GM19452 (cell line): ENCODE results near the gene AGAP1.

Source experiments
- ATAC-seq: cut with Tn5 transposase; IDR thresholded peaks from one replicate; pipeline ENCODE4 v1.9.1; 2021; ENCODE audit not compliant: unreplicated experiment

The AGAP1 gene

DNA sequence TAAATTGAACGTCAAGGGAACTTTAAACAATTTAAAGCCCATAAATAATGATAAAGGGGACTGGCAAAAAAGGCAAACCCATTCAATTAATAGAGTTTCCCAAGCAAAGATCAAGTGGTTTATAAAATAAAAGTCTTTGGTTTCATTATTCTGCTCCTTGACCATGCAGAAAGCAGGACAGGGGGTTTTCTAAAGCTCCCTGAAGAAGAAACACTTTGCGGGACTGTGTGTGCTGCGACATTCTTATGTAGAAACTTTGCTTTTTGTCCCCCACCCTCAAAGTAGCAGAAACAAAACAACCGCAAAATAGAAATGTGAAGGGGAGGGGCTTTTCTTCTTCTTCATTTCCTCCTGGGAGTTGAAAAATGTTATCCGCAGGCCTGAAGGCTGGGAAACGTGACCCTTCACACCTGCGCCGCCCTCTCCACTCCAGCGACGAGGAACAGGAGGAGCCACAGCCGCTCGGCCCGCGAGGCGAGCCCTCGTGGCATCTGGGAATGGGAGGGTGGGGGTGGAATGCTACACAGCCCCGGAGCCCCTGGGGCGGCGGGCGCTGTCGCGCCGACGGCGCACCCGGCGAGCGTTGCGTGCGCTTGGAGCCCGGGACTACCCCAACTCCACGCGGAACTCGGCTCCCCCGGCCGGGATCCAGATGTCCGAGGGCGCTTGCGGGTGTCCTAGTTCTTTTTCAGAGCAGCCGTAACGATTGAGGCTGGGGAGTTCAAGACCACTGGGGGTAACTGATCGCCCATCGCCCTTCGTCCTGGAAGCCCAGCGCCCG is 678.6 kb downstream of the AGAP1 start:
- ATAC-seq, result no peak

DNA sequence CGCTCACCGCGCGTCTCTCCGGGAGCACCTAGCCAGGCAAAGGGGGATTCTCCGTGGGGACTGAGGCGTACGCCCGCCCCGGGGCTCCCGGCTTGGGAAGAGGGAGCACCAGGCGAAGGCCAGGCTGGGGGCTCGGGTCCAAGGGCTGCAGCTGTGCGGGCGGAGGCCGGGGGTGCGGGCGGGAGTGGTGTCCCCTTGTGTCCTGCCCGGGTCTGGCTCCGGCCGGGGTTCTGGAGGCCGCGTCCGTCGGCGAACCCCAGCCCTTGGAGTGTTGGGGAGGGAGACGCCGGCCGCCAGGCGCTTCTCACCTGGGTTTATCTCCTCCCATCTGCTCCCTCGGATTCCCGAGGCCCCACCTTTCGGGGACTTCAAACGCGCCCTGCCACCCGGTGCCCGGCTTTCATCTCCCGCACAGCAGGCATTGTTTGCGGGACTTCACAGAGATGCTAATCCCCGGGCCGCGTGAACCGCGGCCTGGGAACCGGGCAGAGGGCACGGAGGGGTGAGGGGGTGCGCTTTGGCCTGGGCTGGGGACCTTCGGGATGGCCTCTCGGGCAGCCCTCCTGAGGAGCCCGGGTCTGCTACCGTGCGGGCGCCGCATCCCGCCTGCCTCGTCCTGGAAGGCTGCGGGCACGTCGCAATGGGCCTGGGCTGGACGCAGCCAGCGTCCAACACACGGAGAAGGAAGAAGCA is 679.3 kb downstream of the AGAP1 start:
- no peak for ATAC-seq

DNA sequence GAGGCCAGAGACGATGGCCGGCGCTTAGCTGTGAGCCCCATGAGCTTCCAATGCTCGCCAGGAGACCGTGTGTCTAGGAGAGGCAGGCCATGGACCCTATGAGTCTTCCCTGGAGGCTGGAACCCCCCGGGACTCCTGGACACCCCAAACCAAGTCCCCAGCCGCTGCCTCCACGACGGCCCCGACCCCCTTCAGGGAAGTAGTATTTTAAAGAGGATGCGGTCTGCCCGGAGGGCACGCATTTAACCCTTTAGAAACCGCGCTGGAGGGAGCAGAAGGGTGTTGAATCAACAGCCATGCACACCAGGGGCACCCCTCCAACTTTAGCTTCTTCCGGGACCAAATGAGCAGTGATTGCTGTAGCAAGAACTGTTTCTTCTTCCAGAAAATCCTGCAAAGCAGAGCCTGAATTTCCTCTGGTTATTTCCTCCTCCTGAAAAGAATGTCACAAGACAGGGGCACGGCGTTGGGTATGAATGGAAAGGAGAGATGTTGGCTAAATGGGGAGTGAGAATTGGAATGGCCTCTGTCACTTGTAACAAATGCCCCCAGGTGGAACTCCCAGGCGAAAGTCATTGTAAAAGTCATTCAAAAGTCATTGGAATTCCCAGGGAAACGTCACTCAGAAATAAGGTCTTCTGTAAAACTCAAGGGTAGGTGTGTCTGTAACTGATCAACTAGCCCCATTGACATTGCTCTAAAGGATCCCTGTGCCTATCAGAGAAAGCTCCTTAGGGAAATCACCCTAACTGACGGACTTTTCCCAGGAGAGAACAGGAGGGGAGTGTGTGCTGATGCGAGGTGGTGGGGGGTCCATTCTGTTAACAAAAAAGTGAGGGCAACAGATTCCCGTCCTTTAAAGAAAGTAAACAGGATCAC is 680.1 kb downstream of the AGAP1 start:
- no peak for ATAC-seq

DNA sequence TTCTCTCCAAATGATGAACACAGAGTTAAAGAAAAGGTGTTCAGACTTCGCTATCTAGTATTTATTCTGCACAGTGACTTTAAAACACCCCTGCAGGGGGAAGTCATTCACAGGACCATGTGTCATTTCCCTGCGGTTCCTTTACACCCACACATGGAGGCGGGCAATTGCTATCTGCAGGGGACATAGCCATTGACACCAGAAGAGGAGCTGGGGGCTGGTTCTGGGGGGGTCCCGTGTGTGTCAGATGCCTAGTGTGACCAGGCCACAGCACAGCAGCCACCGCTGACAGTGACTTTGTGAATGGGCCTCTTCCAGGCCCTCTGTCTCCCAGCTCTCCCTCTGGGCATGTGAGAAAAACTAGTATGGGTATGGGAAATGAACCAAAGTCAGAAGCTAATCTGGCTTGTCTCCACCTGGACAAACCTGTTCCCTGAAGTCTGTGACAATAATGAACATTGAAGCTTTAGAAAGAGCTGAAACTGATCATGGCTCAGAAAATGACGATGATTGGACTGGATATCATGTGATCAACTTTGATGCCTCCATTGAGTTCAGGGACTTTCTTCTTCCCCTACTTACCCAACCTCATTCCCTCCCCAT is 681.8 kb downstream of the AGAP1 start:
- no peak for ATAC-seq

DNA sequence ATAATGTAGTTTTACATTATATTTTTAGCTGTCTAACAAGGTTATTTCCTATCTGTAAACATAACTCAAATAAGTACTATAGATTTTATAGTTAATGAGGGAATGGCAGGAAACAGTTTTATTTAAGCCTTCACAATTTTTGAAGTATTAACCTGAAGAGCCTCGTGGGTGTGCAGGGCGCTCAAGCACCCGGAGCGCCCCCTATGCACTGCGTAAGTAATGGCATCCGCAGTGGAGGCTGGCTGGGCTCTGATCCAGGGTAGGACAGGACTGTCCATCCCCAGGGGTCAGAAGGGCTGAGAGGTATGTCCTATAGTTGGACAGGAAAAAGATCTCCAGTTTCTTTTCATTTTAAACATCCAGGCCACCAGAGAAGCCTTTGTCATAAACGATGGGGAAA is 682.6 kb downstream of the AGAP1 start:
- no peak for ATAC-seq

DNA sequence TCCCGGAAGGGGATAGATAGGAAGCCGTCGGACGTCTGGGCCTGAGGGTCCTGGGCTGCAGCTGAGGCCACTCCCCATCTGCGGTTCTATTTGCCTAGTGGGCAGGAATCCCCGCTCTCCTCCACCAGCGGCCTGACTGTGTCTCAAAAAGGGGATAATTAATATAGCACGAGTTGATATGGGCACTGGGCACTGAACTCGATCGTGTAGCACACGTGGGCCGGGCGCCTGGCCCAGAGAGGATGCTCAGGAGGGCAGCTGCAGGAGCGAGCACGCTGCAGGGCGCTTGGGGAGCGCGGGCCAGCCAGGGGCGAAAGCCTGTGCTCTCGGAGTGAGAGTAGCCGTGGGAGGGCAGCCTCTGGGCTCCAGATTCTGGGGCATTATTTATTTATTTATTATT is 683.1 kb downstream of the AGAP1 start:
- no peak for ATAC-seq

DNA sequence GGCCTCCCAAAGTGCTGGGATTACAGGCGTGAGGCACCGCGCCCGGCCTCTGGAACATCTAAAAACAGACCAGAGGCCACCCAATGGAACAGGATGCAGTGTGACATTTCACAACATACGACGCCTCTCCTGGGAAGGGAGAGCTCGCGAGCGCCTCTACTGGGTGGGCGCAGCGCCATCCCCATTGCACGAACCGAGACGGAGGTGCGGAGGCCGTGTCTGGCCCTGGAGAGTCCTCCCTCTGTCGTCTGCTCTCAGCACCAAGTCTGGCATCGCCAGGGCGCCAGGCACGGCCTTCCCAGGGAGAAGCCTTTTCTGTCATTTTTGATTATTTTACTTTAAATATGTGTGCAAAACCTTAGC is 683.7 kb downstream of the AGAP1 start:
- ATAC-seq, result no peak

DNA sequence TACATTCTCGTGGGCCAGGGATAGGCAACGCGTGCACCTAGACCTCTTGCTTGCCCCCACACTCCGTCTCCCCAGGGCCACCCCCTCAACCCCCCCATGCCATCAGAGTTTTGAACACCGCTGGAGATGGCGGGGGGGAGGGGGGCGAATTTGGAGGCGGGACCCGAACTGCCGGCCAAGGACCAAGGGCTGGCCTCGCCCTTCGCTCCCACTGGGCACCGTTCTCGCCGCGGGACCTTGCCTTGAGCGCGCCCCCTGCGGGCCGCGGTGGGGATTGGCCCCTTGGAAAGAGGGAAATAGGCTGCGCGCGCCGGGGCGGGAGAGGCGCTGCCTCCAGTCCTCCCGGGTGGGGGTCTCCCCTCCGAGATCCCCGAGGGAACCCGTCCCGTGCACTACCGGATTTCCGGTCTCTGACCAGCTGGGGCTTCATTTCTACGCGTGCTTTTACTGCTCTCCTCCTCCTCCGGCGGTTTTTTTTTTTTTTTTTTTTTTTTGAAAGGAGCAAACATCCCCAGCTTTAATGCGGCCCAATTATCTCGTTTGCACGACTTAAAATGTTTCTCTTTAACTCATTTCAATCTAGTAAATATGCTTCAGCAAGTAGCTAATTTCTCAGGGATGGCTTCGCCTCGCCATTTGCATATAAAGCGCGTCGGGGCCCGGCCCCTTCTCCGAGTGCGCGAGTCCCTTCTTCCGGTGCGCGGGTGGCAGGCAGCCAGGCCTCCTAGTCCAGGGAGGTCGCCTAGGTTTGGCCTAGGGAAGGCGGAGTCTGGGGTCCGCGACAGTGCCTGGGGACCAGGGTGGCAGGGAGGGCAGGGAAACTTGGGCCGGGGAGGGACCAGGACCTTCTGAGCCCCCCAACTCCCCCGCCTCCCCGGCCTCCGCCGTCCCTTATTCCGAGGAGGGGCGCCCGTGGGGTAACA is 684.4 kb downstream of the AGAP1 start:
- ATAC-seq, result no peak

DNA sequence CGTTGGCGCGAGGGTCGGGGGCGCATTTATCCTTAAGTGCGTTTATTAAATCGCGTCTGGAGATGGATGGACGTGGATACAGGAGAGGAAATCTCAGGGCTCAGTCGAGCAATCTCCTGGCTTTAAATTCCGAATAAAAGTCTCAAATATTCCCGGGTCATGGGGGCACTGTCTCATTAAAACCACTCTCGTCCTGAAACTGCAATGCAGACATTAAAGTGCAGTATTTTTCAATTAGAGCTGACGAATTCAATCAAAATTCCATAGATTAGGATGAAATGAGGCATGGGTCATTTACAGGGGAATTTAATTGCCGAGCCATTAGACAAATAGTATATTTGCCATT is 685.0 kb downstream of the AGAP1 start:
- ATAC-seq, result no peak

DNA sequence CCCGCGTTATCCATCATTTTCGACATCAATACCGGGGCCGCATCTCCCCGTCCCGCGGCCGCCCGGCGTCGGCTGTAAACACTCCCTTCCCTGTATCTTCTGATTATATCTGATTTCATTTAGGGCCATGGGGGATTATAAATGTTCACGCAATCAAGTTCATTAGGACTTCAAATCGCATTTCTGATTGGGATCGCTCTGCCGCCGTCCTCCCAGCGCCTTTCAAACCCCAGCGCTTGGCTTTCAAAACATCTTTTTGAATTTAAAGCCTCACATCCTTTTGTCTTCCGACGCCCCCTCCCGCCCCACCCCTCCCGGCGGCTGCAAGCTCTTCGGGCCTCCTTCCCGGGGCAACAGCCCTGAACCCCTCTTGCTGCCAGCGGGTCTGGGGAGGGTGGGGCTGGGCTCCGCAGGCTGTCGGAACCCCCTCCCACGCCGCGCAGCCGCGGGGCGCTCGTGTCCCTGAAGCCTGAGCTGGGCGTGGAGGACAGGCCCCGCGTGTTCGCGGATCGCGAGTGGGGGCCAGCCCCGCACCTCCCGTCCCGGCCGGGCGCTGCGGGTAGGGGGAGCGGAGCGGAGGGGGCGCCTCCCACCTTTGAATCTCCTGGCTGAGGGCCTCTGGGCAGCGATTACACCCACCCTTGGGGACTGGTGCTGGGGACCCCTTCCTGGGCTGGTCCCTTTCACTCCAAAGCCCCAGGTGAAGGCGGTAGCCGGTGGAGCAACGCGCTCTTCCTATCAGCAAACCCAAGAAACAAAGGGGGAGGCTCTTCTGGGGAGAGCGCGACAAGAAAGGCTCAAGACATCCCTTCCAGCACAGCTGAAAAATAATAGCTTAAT is 685.6 kb downstream of the AGAP1 start:
- no peak for ATAC-seq

DNA sequence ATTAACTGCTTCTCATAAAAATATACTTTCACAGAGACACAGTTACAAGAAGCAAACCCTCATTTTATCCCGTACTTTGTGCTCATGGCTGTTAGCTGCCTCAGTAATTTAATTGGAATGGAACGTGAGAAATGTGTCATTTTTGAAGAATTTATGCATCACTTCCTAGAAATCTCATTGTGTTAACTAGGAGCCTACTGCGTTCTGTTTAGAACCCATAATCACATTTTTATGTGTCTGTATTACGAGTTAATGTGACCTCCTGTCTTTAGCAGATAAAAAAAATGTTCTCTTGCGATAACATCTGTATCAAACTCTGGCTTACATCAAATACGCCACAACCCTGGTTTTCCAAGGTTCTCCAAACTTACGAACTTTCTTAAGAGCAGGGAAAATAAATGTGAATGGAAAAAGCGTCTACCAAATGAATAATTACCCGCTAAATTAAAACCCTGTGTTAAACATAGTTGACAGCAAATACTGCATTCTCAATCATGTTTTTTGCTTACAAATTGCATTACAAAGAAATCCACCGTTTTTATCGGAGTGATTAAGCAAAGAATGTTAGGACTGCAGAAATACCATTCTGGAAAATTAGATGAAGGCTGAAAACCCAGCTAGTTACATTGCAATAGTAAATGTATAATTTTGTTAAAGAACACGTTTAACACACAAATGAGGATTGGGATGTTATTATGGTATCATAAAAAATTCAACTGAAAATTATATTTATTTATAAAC is 686.4 kb downstream of the AGAP1 start:
- no peak for ATAC-seq

DNA sequence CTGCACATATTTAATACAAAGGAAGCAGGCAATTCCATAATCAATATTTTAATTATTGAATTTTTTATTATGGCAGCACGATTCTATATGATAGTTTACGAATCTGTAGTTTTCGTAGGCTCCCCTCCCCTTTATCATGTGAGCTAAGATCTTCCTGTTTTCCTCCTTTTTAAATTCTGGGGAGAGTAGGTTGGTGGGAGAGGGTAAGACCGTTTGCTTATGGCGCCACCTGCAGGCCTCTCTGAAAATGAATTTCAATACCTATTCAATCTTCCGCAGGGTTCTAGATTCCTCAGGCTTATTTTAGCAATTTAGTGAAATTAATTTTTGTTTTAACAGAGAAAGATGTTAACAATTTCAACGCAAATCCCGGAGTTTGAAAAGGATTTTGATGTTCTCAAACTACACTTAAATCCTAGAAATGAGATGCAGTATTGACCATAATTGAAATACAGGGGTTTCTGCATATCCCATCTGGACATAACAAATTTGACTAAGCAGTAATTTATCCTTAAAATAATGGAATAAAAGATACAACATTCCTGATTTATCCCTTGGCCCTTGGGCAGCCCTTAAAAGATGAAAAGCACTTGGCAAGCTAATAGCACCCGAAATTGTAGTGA is 687.1 kb downstream of the AGAP1 start:
- ATAC-seq, result no peak
